Epithelial cell of proximal tubule (primary cell): ENCODE data around the gene MALRD1. TPM values are rescaled to one million over a fixed set of nuclear protein-coding genes. Genes with fewer than 3 reads are reported as not detected.

ENCODE experiments used
- DNase-seq: peaks from one replicate; pipeline ENCODE4 v3.0.0-alpha.2; 2011; ENCODE audit warnings: low read depth
- H3K4me3 ChIP-seq: 2 replicates; pipeline ENCODE4 v1.5.1; 2011; ENCODE audit warnings: low read depth, mild to moderate bottlenecking, low read length
- CTCF ChIP-seq: conservative IDR thresholded peaks from 2 replicates; pipeline ENCODE4 v1.5.1; 2012; ENCODE audit warnings: low read depth, mild to moderate bottlenecking, low read length
- total RNA-seq: library from RNA; depleted of rRNA; stranded (reverse); fragments of >200 nt; gene quantifications from 2 replicates; pipeline ENCODE4 v1.2.3, GENCODE V29; 2015

The MALRD1 gene
- total RNA-seq, 1 donor from 2014 or later = 0.06 TPM

GRCh38 chr10:19097151-19097550 lies 48.5 kb downstream of the MALRD1 start:
- no peak for DNase-seq
- H3K4me3 ChIP-seq = no peak overlapping the region

GRCh38 chr10:19098803-19099202 lies 50.2 kb downstream of the MALRD1 start:
- DNase-seq = no peak
- H3K4me3 ChIP-seq = no peak overlapping the region
- TF ChIP-seq CTCF = no peak

More at GRCh38 chr10:19097151-19097550, 48.5 kb downstream of the MALRD1 start:
- no peak for TF ChIP-seq CTCF

- no peak for DNase-seq
- H3K4me3 ChIP-seq = no peak overlapping the region
- TF ChIP-seq CTCF = no peak
Observed at GRCh38 chr10:19107406-19107805, 58.8 kb downstream of the MALRD1 start.

- no peak for TF ChIP-seq CTCF
- no peak for DNase-seq
- no peak overlapping the region for H3K4me3 ChIP-seq
Observed at GRCh38 chr10:19111501-19112267, 63.1 kb downstream of the MALRD1 start.

GRCh38 chr10:19117438-19117837 lies 68.8 kb downstream of the MALRD1 start:
- DNase-seq = no peak
- no peak overlapping the region for H3K4me3 ChIP-seq
- TF ChIP-seq CTCF = no peak

GRCh38 chr10:19119191-19119590 lies 70.6 kb downstream of the MALRD1 start:
- no peak for DNase-seq
- no peak for TF ChIP-seq CTCF
- H3K4me3 ChIP-seq = no peak overlapping the region

- DNase-seq = no peak
- no peak for TF ChIP-seq CTCF
- H3K4me3 ChIP-seq = no peak overlapping the region
Observed at GRCh38 chr10:19120381-19120908, 71.8 kb downstream of the MALRD1 start.
